Measurements from ENCODE around the gene UGP2. TPM values are rescaled to one million over a fixed set of nuclear protein-coding genes. Genes with fewer than 3 reads are reported as not detected.
A peak's percentile ranks its signal among the peaks of the same experiment; 100 is the strongest.
"Not testable (repeated sequence)": the region's sequence is repeated elsewhere in the genome, so short reads cannot be mapped to it uniquely, and the experiment has no call there.

UGP2 gene
- 511 TPM for total RNA-seq (ENCODE audit: insufficient read depth, low replicate concordance)

GRCh38 chr2:63841254-63842022 lies at the start of gene UGP2:
TSS of gene UGP2 (plus strand) at chr2:63841896. CDS start at chr2:63842186, 290 bp downstream.
- peak; percentile 97 for DNase-seq (ENCODE audit: low spot score)

GRCh38 chr2:63792530-63792929 lies 49.2 kb upstream of the UGP2 start:
- DNase-seq (ENCODE audit: low spot score), result no peak

DNA sequence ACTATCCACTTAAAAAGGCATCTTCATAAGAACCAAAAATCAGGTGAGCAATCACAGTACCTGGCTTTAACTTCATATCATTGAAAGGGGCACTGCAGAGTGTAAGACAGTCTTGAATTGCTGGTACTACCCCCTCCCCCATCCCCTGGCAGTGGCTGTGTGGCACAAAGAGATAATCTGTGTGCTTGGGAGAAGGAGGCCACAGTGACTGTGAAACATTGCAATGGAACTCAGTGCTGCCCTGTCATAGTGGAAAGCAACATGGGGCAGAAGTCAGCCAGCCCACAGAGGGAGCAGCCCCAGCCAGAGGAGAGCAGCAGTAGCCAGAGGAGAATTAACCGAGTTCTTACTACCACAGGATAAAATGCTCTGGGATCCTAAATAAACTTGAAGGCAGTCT lies 45.3 kb upstream of the UGP2 start:
- DNase-seq (ENCODE audit: low spot score), result no peak

GRCh38 chr2:63796796-63797195 lies 44.9 kb upstream of the UGP2 start:
- DNase-seq (ENCODE audit: low spot score), result no peak

DNA sequence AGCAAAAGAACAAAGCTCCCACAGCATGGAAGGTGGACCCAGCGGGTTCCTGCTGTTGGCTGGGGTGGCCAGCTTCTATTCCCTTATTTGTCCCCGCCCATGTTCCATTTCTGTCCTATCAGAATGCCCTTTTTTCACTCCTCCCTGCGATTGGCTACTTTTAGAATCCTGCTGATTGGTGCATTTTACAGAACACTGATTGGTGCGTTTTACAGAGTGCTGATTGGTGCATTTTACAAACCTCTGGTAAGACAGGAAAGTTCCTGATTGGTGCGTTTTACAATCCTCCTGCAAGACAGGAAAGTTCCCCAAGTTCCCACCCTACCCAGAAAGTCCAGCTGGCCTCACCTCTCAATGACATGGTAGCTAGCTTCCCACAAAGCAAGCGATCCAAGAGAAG lies 40.2 kb upstream of the UGP2 start:
- DNase-seq (ENCODE audit: low spot score), result no peak

GRCh38 chr2:63805412-63805811 lies 36.3 kb upstream of the UGP2 start:
- DNase-seq (ENCODE audit: low spot score), result no peak

DNA sequence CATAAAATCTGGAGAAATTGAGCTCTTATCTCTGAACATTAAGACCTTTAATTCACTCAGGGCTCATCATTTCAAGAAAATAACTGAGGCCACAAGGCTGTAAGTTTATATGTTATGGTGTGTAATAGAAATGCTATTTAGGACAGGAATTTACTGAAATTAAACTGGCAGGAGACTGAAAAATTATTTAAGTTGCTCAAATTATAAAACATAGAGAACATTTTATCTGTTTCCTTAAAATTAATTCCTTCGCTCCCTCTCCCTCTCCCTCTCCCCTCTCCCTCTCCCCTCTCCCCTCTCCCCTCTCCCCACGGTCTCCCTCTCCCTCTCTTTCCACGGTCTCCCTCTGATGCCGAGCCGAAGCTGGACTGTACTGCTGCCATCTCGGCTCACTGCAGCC lies 33.7 kb upstream of the UGP2 start:
- DNase-seq (ENCODE audit: low spot score), result not testable (repeated sequence)

DNA sequence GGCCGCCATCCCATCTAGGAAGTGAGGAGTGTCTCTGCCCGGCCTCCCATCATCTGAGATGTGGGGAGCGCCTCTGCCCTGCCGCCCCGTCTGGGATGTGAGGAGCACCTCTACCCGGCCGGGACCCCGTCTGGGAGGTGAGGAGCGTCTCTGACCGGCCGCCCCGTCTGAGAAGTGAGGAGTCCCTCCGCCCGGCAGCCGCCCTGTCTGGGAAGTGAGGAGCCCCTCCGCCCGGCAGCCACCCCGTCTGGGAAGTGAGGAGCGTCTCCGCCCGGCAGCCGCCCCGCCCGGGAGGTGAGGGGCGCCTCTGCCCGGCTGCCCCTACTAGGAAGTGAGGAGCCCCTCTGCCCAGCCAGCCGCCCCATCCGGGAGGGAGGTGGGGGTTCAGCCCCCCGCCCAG lies 32.8 kb upstream of the UGP2 start:
- DNase-seq (ENCODE audit: low spot score), result not testable (repeated sequence)

- no peak for DNase-seq (ENCODE audit: low spot score)
Measured at GRCh38 chr2:63811063-63811462, 30.6 kb upstream of the UGP2 start.

- not testable (repeated sequence) for DNase-seq (ENCODE audit: low spot score)
Measured at GRCh38 chr2:63811870-63812269, 29.8 kb upstream of the UGP2 start.

DNA sequence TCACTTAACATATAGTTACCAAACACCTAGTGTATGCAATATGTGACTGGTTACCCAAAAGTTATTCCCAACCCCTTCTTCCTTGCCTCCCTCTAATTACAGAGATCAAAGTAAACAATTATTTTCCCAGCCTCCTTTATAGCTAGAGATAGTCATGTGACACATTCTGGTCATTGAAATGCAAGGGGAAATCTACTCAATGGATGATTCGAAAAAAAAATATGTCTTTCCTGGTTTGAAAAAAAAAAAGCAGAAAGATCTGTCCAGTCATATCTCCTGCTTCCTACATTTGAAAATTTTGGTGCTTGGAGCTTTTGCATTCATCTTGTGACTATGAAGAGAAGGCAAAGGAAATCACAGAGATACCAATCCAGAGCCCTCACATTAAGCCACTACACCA lies 27.6 kb upstream of the UGP2 start:
- DNase-seq (ENCODE audit: low spot score), result no peak

- DNase-seq (ENCODE audit: low spot score), result no peak
Measured at GRCh38 chr2:63817382-63817781, 24.3 kb upstream of the UGP2 start.

- no peak for DNase-seq (ENCODE audit: low spot score)
Measured at GRCh38 chr2:63818271-63818670, 23.4 kb upstream of the UGP2 start.

DNA sequence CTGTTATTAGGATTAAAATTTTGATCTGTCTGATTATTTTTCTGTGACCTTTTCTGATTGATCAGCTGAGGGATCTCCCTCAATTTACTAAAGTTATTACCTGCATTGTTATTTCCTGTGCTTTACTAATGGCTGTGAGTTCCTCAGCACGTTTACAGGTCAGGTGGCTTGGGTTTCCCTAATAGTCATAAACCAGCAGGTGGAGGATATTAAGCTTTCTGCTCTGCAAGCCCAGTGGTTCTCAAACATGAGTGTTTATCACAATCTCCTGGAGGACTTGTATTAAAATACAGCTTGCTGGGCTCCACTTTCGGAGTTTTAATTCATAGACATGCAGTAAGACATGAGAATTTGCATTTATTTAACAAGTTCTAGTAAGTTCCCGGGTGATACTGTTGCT lies 22.4 kb upstream of the UGP2 start:
- DNase-seq (ENCODE audit: low spot score), result no peak

DNA sequence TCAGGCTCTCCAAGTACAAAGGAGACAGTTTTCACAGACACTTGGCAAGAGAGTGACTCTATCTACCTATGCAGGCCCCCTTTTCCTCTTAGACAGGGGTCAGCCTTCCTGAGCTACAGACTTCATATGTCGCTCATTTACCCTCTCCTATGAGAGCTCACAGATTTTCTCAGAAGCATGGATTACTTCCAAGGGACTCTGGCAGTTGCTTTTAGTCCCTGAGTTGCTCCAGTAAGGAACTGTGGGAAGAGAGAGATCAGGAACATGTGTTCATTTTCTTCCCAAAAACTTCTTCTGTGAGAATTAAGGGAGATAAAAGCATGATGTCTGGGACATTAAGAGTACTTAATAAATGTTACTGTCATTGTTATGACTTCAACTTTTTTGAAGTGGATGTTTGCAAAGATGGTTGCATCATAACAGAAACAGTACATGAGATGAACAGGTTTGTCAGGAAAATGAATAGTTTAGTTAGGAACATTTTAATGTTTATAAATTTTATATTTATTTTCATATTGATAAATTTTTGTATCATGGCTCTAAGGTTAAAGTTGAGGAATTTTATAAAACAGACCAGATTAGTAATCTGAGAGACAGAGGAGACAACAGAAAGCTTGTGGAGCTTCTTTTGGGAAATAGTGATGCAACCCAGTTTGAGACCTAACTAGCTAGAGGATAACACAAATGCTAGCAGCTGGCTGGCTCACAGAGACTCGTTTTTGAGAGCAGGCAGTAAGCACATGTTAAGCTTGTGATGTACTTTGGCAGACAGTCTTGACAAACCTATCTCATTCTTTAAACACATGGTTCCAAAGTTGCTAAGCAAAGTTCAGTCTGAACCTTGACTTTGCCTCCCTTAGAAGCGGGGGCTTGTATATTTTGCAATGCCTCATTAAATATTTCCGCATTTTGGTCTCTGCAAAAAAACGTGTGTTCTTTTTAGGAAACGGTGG lies 21.7 kb upstream of the UGP2 start:
- peak; percentile 85 for DNase-seq (ENCODE audit: low spot score)

DNA sequence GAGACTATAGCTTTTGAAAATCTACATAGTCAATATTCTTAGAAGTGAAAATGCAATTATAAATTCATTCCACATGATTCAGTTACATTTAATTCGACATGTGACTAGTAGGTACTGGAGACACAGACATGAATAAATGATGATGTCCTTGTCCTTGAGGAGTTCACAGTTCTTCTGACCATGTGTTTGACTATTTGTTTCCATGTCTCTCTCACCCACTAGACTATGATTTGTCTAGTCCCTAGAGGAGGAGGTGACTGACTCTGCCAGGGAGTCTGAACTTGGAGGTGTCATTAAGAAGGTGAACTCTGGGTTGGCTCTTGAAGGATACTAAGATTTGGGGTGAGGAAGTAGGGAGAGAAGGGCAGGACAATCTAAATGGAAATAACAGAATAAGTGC lies 20.7 kb upstream of the UGP2 start:
- DNase-seq (ENCODE audit: low spot score), result no peak

- no peak for DNase-seq (ENCODE audit: low spot score)
Measured at GRCh38 chr2:63821396-63821795, 20.3 kb upstream of the UGP2 start.

GRCh38 chr2:63822478-63822877 lies 19.2 kb upstream of the UGP2 start:
- no peak for DNase-seq (ENCODE audit: low spot score)

- DNase-seq (ENCODE audit: low spot score), result peak; percentile 61
Measured at GRCh38 chr2:63827749-63828148, 13.9 kb upstream of the UGP2 start.

- no peak for DNase-seq (ENCODE audit: low spot score)
Measured at GRCh38 chr2:63831176-63831575, 10.5 kb upstream of the UGP2 start.

DNA sequence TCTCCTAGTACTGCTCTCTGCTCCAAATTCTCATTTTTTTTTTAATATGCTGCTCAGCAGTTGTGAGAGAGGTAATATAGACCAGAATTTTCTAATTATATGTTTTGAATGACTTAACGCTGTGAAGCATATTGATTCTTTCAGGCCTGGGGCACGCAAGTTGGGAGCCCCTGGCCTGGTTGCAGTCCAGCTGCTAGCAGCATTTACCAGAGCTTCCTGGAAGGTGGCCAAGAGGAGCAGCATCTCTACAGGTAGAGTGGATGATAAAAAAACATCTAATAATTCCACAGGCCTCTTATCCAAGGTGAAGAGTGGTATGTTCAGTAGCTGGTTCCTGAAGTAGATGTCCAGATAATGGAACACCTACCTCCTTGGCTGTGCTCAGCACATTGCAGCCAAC lies 7.3 kb upstream of the UGP2 start:
- DNase-seq (ENCODE audit: low spot score), result no peak

DNA sequence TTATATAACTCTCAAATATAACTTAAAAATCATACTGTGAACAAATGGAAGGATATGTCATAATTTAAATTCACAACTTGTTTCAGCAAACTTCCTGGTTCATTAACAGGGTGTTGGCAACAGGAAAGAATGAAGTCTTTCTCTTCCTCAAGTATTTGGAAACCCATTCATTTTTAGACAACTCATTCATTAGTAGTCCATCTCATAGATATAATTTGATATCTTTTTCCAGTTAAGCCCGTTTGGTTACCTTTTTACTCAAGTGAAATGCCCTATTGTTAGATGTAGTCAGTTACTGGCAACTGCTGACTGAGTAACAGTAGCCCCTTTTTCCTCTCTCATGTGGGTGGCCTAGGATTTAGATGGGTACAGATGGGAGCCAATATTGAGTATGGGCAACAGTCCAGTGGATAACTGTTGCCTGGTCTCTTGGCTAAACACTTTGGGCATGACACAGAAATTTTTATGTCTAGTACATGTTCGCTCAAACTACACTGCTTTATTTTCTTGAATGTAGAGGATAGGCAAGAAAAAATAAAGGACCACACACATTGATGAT lies 4.6 kb upstream of the UGP2 start:
- DNase-seq (ENCODE audit: low spot score), result no peak

Measured in umbilical cord (tissue), 2 donors.